K562 (cell line): ENCODE measurements around the gene FAR2. TPM values are rescaled to one million over a fixed set of nuclear protein-coding genes. Genes with fewer than 3 reads are reported as not detected.

Experiments used
- C11orf30 ChIP-seq: fragments of 450-650 bp; IDR thresholded peaks from 2 replicates; pipeline ENCODE4 v1.6.1; 2016; ENCODE audit warnings: low read depth, mild to moderate bottlenecking
- COPS2 ChIP-seq: fragments of 450-650 bp; conservative IDR thresholded peaks from 2 replicates; pipeline ENCODE4 v1.6.1; 2016; ENCODE audit warnings: mild to moderate bottlenecking, moderate library complexity
- GATAD2A ChIP-seq: fragments of 450-650 bp; IDR thresholded peaks from 2 replicates; pipeline ENCODE4 v1.6.1; 2017
- MAFG ChIP-seq: fragments of 450-650 bp; conservative IDR thresholded peaks from 2 replicates; pipeline ENCODE4 v1.6.1; 2016; ENCODE audit warnings: missing genetic modification characterization, missing compliant biosample characterization
- POLR2AphosphoS2 ChIP-seq: IDR thresholded peaks from 2 replicates; pipeline ENCODE4 v1.6.1; 2012; ENCODE audit warnings: low read length, improper control_type of control experiment
- RCOR1 ChIP-seq, 2 experiments: IDR thresholded peaks; 2 replicates each; pipeline ENCODE4 v1.6.1; 2012; ENCODE audit warnings: low read depth in 2 of 2, low read length in 2 of 2, borderline replicate concordance in 1 of 2, improper control_type of control experiment in 1 of 2
- RREB1 ChIP-seq: fragments of 250-450 bp; sonication (Bioruptor Pico); IDR thresholded peaks from 2 replicates; pipeline ENCODE4 v1.4.0; 2020
- ZNF316 ChIP-seq: fragments of 450-650 bp; IDR thresholded peaks from 2 replicates; pipeline ENCODE4 v1.6.1; 2016
- polyA plus RNA-seq, 8 experiments: library from polyadenylated mRNA; depleted of rRNA in 4 of 8; stranded (reverse) in 5 of 8; unstranded in 3 of 8; fragments of >200 nt; fragmentation: Nextera tagmentation in 2 of 8; fragmentation: Illumina TruSeq in 1 of 8; extraction: Ambion mirVana in 2 of 8; extraction: Trizol in 1 of 8; gene quantifications; 2 replicates each; pipeline versions ENCODE4 v1.2.1 to v1.2.3, GENCODE V29; 2011 to 2014; ENCODE audit warnings: inconsistent platforms in 1 of 8, missing spikeins in 1 of 8
- total RNA-seq, 7 experiments: library from RNA; depleted of rRNA in 6 of 7; stranded (reverse); fragments of >200 nt in 6 of 7; fragmentation: Illumina TruSeq in 2 of 7; extraction: Trizol in 2 of 7; gene quantifications; 2 replicates each; pipeline versions ENCODE4 v1.2.1 to v1.2.3, GENCODE V29; 2011 to 2021; ENCODE audit warnings: low replicate concordance in 1 of 7

Gene FAR2
- total and polyA plus RNA-seq, 9 of the 15 experiments (the other 6 are each of a cell fraction or from before 2014, with no cell fraction given) = 5.0 to 13.4 (median 8.5) TPM

- TF ChIP-seq RREB1 (CRISPR knock-in tag) (no peak), RCOR1 (IDR thresholded peaks at IDR 0.05; ENCODE audit: borderline replicate concordance in 1 of 2, low read depth in 2 of 2, low read length in 2 of 2) (no peak), GATAD2A (no peak), POLR2AphosphoS2 (0 out of 2 replicates have a peak, but pooled peaks have one; percentile 42), C11orf30 (peak; percentile 29; the same call in 1 of the 2 replicates), MAFG (tag) (0 out of 2 replicates have a peak, but pooled peaks have one; percentile 34), ZNF316 (peak; percentile 62), COPS2 (no peak)
These were observed 184.1 kb downstream of the FAR2 start (continued) for GRCh38 chr12:29333178-29333577.
